Neuronal stem cell (in vitro differentiated cells): ENCODE results near the gene TTLL8.
A peak's percentile ranks its signal among the peaks of the same experiment; 100 is the strongest.
"Not testable (repeated sequence)": the region's sequence is repeated elsewhere in the genome, so short reads cannot be mapped to it uniquely, and the experiment has no call there.

ENCODE experiments used
- DNase-seq: peaks from one replicate; pipeline ENCODE4 v3.0.0-alpha.2; 2013; ENCODE audit warnings: low spot score
- H2AFZ ChIP-seq: one replicate; pipeline ENCODE4 v1.6.1; 2013; ENCODE audit warnings: mild to moderate bottlenecking, low read length, inconsistent platforms
- H2AK5ac ChIP-seq: 2 replicates; pipeline ENCODE4 v1.6.1; 2013; ENCODE audit warnings: low read depth, mild to moderate bottlenecking, inconsistent platforms, low read length, moderate library complexity, mixed read lengths
- H2BK120ac ChIP-seq: 2 replicates; pipeline ENCODE4 v1.6.1; 2013; ENCODE audit warnings: low read depth, mild to moderate bottlenecking, inconsistent platforms, low read length, moderate library complexity, mixed read lengths
- H2BK12ac ChIP-seq: one replicate; pipeline ENCODE4 v1.6.1; 2013; ENCODE audit warnings: low read length, inconsistent platforms
- H2BK15ac ChIP-seq: 2 replicates; pipeline ENCODE4 v1.6.1; 2013; ENCODE audit warnings: mild to moderate bottlenecking, low read length, inconsistent platforms, mixed read lengths
- H2BK5ac ChIP-seq: one replicate; pipeline ENCODE4 v1.6.1; 2013; ENCODE audit warnings: inconsistent platforms, mild to moderate bottlenecking, low read length, moderate library complexity
- H3K14ac ChIP-seq: one replicate; pipeline ENCODE4 v1.6.1; 2013; ENCODE audit warnings: low read length, inconsistent platforms
- H3K18ac ChIP-seq: 2 replicates; pipeline ENCODE4 v1.6.1; 2013; ENCODE audit warnings: low read length, inconsistent platforms
- H3K23ac ChIP-seq: 2 replicates; pipeline ENCODE4 v1.6.1; 2013; ENCODE audit warnings: low read depth, mild to moderate bottlenecking, mixed read lengths, low read length, inconsistent platforms; ENCODE audit not compliant: poor library complexity
- H3K27ac ChIP-seq: replicated peaks from 3 replicates; pipeline ENCODE4 v1.5.1; 2013; ENCODE audit warnings: low read length, inconsistent platforms
- H3K27me3 ChIP-seq, 3 experiments: 2 replicates each; pipeline ENCODE4 v1.6.1; 2013; ENCODE audit warnings: low read length in 3 of 3, mild to moderate bottlenecking in 2 of 3, inconsistent platforms in 1 of 3, low read depth in 1 of 3, mixed read lengths in 1 of 3, moderate library complexity in 1 of 3; ENCODE audit not compliant: control insufficient read depth in 3 of 3, insufficient read depth in 3 of 3
- H3K36me3 ChIP-seq, 2 donors: replicated peaks in 1 of 2; 2 replicates each; pipeline ENCODE4 v1.6.1; 2013; ENCODE audit warnings: low read length in 2 of 2; ENCODE audit not compliant: control insufficient read depth in 2 of 2, insufficient read depth in 2 of 2
- H3K4ac ChIP-seq: 2 replicates; pipeline ENCODE4 v1.6.1; 2013; ENCODE audit warnings: inconsistent platforms, mild to moderate bottlenecking, low read length, moderate library complexity
- H3K4me1 ChIP-seq, 2 donors: 1 replicate in 1 of 2; 2 replicates in 1 of 2; pipeline ENCODE4 v1.6.1; 2013; ENCODE audit warnings: low read length in 2 of 2, low read depth in 1 of 2; ENCODE audit not compliant: control insufficient read depth in 2 of 2, insufficient read depth in 1 of 2
- H3K4me2 ChIP-seq: one replicate; pipeline ENCODE4 v1.6.1; 2013; ENCODE audit warnings: mild to moderate bottlenecking, low read length, inconsistent platforms; ENCODE audit not compliant: insufficient read depth, poor library complexity, severe bottlenecking
- H3K4me3 ChIP-seq, 2 donors: 2 replicates each; pipeline ENCODE4 v1.5.1; 2013; ENCODE audit warnings: low read length in 2 of 2, mild to moderate bottlenecking in 2 of 2, inconsistent platforms in 1 of 2, moderate library complexity in 1 of 2
- H3K79me1 ChIP-seq: one replicate; pipeline ENCODE4 v1.6.1; 2013; ENCODE audit warnings: low read depth, mild to moderate bottlenecking, inconsistent platforms, low read length, moderate library complexity
- H3K9ac ChIP-seq: one replicate; pipeline ENCODE4 v1.6.1; 2013; ENCODE audit warnings: mild to moderate bottlenecking, low read depth, low read length, inconsistent platforms; ENCODE audit not compliant: poor library complexity
- H3K9me3 ChIP-seq, 2 donors: replicated peaks in 1 of 2; 2 replicates each; pipeline versions ENCODE3 to v1.6.1; 2013; ENCODE audit warnings: low read length in 2 of 2, mild to moderate bottlenecking in 2 of 2, inconsistent platforms in 1 of 2, low read depth in 1 of 2, mixed read lengths in 1 of 2, moderate library complexity in 1 of 2; ENCODE audit not compliant: control insufficient read depth in 2 of 2, insufficient read depth in 1 of 2
- H4K8ac ChIP-seq: one replicate; pipeline ENCODE4 v1.6.1; 2013; ENCODE audit warnings: low read depth, mild to moderate bottlenecking, inconsistent platforms, low read length, moderate library complexity
- H4K91ac ChIP-seq: one replicate; pipeline ENCODE4 v1.6.1; 2013; ENCODE audit warnings: low read length, low read depth, mild to moderate bottlenecking, inconsistent platforms; ENCODE audit not compliant: poor library complexity
- WGBS, 2 donors: extraction: QIAGEN DNeasy Blood & Tissue Kit; methylation state at CpG; one replicate each; pipeline ENCODE4 v1.1.7; 2013; ENCODE audit warnings: missing lambda C conversion rate in 2 of 2, mixed read lengths in 1 of 2; ENCODE audit not compliant: insufficient read length in 2 of 2, insufficient replicate concordance in 1 of 2; ENCODE audit errors: extremely low coverage in 2 of 2; 5-methylcytosine and 5-hydroxymethylcytosine counted together

Gene TTLL8

GRCh38 chr22:50089231-50089630 is 31.1 kb upstream of the TTLL8 start:
- H3K27me3 ChIP-seq = no peaks in the 10 kb centered on the region
- no peak overlapping the region for H3K4me2 ChIP-seq
- H3K9me3 ChIP-seq = peaks cover 5 to 8% of the 10 kb centered on the region in 2 donors
- H3K9ac ChIP-seq = no peak overlapping the region
- no peak overlapping the region for H2BK5ac ChIP-seq
- H3K4ac ChIP-seq = no peak overlapping the region
- no peaks in the 10 kb centered on the region for H3K79me1 ChIP-seq
- WGBS, 2 donors = no CpG with 5 or more reads among the region's 11 CpGs
- no peak overlapping the region for H3K4me3 ChIP-seq
- no peak overlapping the region for H2BK120ac ChIP-seq
- H3K14ac ChIP-seq = no peak overlapping the region
- H4K91ac ChIP-seq = no peak overlapping the region
- H3K27ac ChIP-seq = no peak overlapping the region
- no peak for DNase-seq
- no peak overlapping the region for H4K8ac ChIP-seq
- no peak overlapping the region for H3K18ac ChIP-seq
- no peak overlapping the region for H2AK5ac ChIP-seq
- H2BK12ac ChIP-seq = no peak overlapping the region
- peaks cover 0 to 10% of the 10 kb centered on the region in 2 donors for H3K4me1 ChIP-seq
- no peak overlapping the region for H2BK15ac ChIP-seq
- no peak overlapping the region for H3K23ac ChIP-seq
- no peak overlapping the region for H2AFZ ChIP-seq
- no peaks in the 10 kb centered on the region for H3K36me3 ChIP-seq

- Histone ChIP-seq H3K27me3 (no peaks in the 10 kb centered on the region), H3K4me3 (no peak overlapping the region), H3K79me1 (no peaks in the 10 kb centered on the region), H3K4ac (no peak overlapping the region), H3K23ac (peak overlapping the region; percentile 66), H4K8ac (no peak overlapping the region), H4K91ac (no peak overlapping the region), H3K4me1 (peaks cover 0 to 14% of the 10 kb centered on the region in 2 donors), H2BK120ac (no peak overlapping the region), H2AK5ac (no peak overlapping the region), H3K14ac (no peak overlapping the region), H3K9ac (no peak overlapping the region), H3K36me3 (no peaks in the 10 kb centered on the region), H2BK5ac (no peak overlapping the region), H3K18ac (no peak overlapping the region), H3K4me2 (no peak overlapping the region), H2BK15ac (no peak overlapping the region), H3K27ac (no peak overlapping the region), H2BK12ac (no peak overlapping the region), H2AFZ (no peak overlapping the region), H3K9me3 (peaks cover 5 to 8% of the 10 kb centered on the region in 2 donors)
- no peak for DNase-seq
- WGBS, 2 donors = no CpG with 5 or more reads among the region's 12 CpGs
Observed at GRCh38 chr22:50088096-50088495, 30.0 kb upstream of the TTLL8 start.

GRCh38 chr22:50087646-50088045 is 29.5 kb upstream of the TTLL8 start:
- Histone ChIP-seq H3K4me2 (no peak overlapping the region), H3K18ac (no peak overlapping the region), H3K27me3 (no peaks in the 10 kb centered on the region), H3K4ac (no peak overlapping the region), H3K79me1 (no peaks in the 10 kb centered on the region), H2AFZ (no peak overlapping the region), H3K4me1 (peaks cover 0 to 14% of the 10 kb centered on the region in 2 donors), H2BK120ac (no peak overlapping the region), H3K9ac (no peak overlapping the region), H3K9me3 (peaks cover 5 to 8% of the 10 kb centered on the region in 2 donors), H2BK12ac (no peak overlapping the region), H2AK5ac (no peak overlapping the region), H2BK15ac (peak overlapping the region; percentile 42), H3K23ac (no peak overlapping the region), H4K8ac (no peak overlapping the region), H3K4me3 (no peak overlapping the region), H3K14ac (no peak overlapping the region), H4K91ac (no peak overlapping the region), H3K27ac (no peak overlapping the region), H2BK5ac (no peak overlapping the region), H3K36me3 (no peaks in the 10 kb centered on the region)
- no CpG with 5 or more reads among the region's 12 CpGs for WGBS, 2 donors
- DNase-seq = no peak

- H4K8ac ChIP-seq, H3K27ac ChIP-seq, H2BK12ac ChIP-seq, H3K9ac ChIP-seq, H3K18ac ChIP-seq, DNase-seq, H3K14ac ChIP-seq, H2AFZ ChIP-seq, H4K91ac ChIP-seq, H2AK5ac ChIP-seq, H3K27me3 ChIP-seq, H3K79me1 ChIP-seq, H3K9me3 ChIP-seq, H3K4ac ChIP-seq, H3K4me3 ChIP-seq, H2BK5ac ChIP-seq, H3K36me3 ChIP-seq, H3K23ac ChIP-seq, H3K4me2 ChIP-seq, H2BK120ac ChIP-seq: not testable (repeated sequence)
- WGBS, 2 donors = no CpG with 5 or more reads among the region's 4 CpGs
- peaks cover 0 to 14% of the 10 kb centered on the region in 2 donors for H3K4me1 ChIP-seq
- peak overlapping the region; percentile 42 for H2BK15ac ChIP-seq
Observed at GRCh38 chr22:50086975-50087374, 28.9 kb upstream of the TTLL8 start.
